Peyer's patch (tissue), 4 donors: Measurements from ENCODE around the gene KRTAP5-4. TPM values are rescaled to one million over a fixed set of nuclear protein-coding genes. Genes with fewer than 3 reads are reported as not detected.
A peak's percentile ranks its signal among the peaks of the same experiment; 100 is the strongest.
"Not testable (repeated sequence)": the region's sequence is repeated elsewhere in the genome, so short reads cannot be mapped to it uniquely, and the experiment has no call there.

Experiments used
- DNase-seq, 3 donors: peaks; one replicate each; pipeline ENCODE4 v3.0.0-alpha.2; 2017 to 2019
- H3K27ac ChIP-seq, 4 donors: fragments of 200-600 bp; sonication (generic); one replicate each; pipeline ENCODE4 v1.5.1; 2016 to 2019
- H3K27me3 ChIP-seq, 2 donors: fragments of 200-600 bp; sonication (generic); one replicate each; pipeline ENCODE4 v1.5.1; 2019
- H3K36me3 ChIP-seq, 3 donors: fragments of 200-600 bp; sonication (generic); one replicate each; pipeline ENCODE4 v1.5.1; 2016 to 2019
- H3K4me1 ChIP-seq, 4 donors: fragments of 200-600 bp; sonication (generic); one replicate each; pipeline ENCODE4 v1.5.1; 2016 to 2019
- H3K4me3 ChIP-seq, 4 donors: fragments of 200-600 bp; sonication (generic); 1 replicate in 3 of 4; 2 replicates in 1 of 4; pipeline ENCODE4 v1.5.1; 2016 to 2019; ENCODE audit warnings: mild to moderate bottlenecking in 1 of 4
- H3K9me3 ChIP-seq, 4 donors: fragments of 200-600 bp; sonication (generic); one replicate each; pipeline ENCODE4 v1.5.1; 2016 to 2019; ENCODE audit warnings: mild to moderate bottlenecking in 1 of 4
- POLR2A ChIP-seq, 2 donors: fragments of 450-650 bp; IDR thresholded peaks; one replicate each; pipeline ENCODE4 v1.5.1; 2017; ENCODE audit warnings: antibody characterized with exemption in 2 of 2, mild to moderate bottlenecking in 2 of 2, moderate library complexity in 2 of 2
- total RNA-seq, 4 donors: library from RNA; depleted of rRNA; stranded (reverse); fragments of >200 nt; gene quantifications; one replicate each; pipeline ENCODE4 v1.1.0, GENCODE V29; 2016
- TF ChIP-seq, protein P1 (sequence below), 6 experiments: fragments of 450-650 bp in 4 of 6; fragments of 200-600 bp in 2 of 6; sonication (generic) in 1 of 6; IDR thresholded peaks; one replicate each; pipeline ENCODE4 v1.5.1; 2017 to 2019; ENCODE audit warnings: antibody characterized with exemption in 6 of 6, mild to moderate bottlenecking in 3 of 6, moderate library complexity in 1 of 6

Gene KRTAP5-4, protein sequence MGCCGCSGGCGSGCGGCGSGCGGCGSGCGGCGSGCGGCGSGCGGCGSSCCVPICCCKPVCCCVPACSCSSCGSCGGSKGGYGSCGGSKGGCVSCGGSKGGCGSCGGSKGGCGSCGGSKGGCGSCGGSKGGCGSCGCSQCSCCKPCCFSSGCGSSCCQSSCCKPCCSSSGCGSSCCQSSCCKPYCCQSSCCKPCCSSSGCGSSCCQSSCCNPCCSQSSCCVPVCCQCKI
- not detected for total RNA-seq

DNA sequence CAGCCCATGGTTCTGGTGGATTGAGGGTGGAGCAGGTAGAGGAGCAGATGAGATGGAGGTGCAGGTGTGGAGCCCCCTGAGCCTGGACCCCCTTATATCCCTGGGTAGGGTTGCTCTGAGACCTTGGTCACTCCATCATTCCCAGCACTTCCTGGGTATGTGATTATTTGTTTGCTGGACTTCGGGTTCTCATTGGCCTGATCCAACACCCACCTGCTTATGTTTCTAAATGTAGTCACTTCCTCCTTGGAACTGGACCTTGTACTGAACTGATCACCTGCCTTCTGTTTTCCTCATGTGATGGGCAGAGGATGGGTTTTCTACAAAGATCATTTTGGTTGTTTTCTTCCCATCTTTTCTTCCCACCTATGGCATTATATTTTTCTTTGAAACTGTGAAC lies at the start of gene KRTAP5-4:
Gene KRTAP5-4, minus strand, starts transcription at position 53 of the 400 bp plus-strand sequence. Its CDS starts 45 bp downstream, at position 8.
- no peaks in the 10 kb centered on the region for H3K4me1 ChIP-seq
- H3K4me3 ChIP-seq = no peak within 1 kb of the TSS
- no peak for TF ChIP-seq POLR2A (IDR thresholded peaks at IDR 0.05)
- TF ChIP-seq, protein P1, sequence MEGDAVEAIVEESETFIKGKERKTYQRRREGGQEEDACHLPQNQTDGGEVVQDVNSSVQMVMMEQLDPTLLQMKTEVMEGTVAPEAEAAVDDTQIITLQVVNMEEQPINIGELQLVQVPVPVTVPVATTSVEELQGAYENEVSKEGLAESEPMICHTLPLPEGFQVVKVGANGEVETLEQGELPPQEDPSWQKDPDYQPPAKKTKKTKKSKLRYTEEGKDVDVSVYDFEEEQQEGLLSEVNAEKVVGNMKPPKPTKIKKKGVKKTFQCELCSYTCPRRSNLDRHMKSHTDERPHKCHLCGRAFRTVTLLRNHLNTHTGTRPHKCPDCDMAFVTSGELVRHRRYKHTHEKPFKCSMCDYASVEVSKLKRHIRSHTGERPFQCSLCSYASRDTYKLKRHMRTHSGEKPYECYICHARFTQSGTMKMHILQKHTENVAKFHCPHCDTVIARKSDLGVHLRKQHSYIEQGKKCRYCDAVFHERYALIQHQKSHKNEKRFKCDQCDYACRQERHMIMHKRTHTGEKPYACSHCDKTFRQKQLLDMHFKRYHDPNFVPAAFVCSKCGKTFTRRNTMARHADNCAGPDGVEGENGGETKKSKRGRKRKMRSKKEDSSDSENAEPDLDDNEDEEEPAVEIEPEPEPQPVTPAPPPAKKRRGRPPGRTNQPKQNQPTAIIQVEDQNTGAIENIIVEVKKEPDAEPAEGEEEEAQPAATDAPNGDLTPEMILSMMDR (IDR thresholded peaks at IDR 0.05) = no peak
- no peak within 1 kb of the TSS for H3K27ac ChIP-seq
- H3K9me3 ChIP-seq = no peaks in the 10 kb centered on the region
- H3K27me3 ChIP-seq = no peaks in the 10 kb centered on the region
- H3K36me3 ChIP-seq = no peaks in the 10 kb centered on the region
- peak in 1 of 3 donors; percentile 23 for DNase-seq

DNA sequence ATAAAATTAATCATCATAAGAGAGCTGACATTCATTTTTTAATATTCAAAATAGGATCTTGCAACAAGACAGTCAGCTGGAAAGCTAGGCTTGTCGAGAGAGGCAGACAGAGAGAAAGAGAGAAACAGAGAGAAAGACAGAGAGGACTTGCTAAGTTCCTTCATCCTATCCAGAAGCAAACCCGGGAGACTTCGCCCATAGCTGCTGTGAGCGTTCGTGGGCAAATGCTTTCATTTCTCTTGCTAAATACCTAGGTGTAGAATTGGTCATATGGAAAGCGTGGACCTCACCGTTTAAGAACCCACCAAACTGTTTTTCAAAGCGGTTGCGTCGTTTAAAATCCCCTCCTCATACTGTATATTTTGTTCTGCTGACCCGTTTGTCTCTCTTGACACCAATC lies 49.7 kb upstream of the KRTAP5-4 start:
- H3K4me1 ChIP-seq = no peaks in the 10 kb centered on the region
- DNase-seq = peak in 1 of 3 donors; percentile 22
- H3K4me3 ChIP-seq = no peak overlapping the region
- H3K27ac ChIP-seq = no peak overlapping the region
- no peaks in the 10 kb centered on the region for H3K27me3 ChIP-seq
- TF ChIP-seq, protein P1 (IDR thresholded peaks at IDR 0.05) = no peak
- TF ChIP-seq POLR2A (IDR thresholded peaks at IDR 0.05) = no peak
- no peaks in the 10 kb centered on the region for H3K36me3 ChIP-seq
- H3K9me3 ChIP-seq = no peaks in the 10 kb centered on the region

DNA sequence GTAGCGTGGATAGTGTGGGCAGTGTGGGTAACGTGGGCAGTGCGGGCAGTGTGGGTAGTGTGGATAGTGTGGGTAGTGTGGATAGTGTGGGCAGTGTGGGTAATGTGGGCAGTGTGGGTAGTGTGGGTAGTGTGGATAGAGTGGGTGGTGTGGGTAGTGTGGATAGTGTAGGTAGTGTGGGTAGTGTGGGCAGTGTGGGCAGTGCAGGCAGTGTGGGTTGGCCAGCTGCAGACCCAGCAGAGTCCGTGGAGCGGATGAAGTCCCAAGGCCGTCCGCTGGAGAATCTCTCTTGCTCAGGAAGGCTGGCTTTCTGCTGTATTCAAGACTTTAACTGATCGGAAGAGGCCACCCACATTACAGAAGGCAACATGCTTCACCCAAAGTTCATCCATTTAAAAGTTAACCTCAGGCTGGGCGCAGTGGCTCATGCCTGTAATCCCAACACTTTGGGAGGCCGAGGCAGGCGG lies 49.0 kb upstream of the KRTAP5-4 start:
- TF ChIP-seq, protein P1 (IDR thresholded peaks at IDR 0.05) = no peak
- no peaks in the 10 kb centered on the region for H3K36me3 ChIP-seq
- peak in 2 of 3 donors; percentile 10 to 24 for DNase-seq
- H3K27ac ChIP-seq = no peak overlapping the region
- H3K27me3 ChIP-seq = no peaks in the 10 kb centered on the region
- H3K9me3 ChIP-seq = no peaks in the 10 kb centered on the region
- H3K4me1 ChIP-seq = no peaks in the 10 kb centered on the region
- H3K4me3 ChIP-seq = no peak overlapping the region

DNA sequence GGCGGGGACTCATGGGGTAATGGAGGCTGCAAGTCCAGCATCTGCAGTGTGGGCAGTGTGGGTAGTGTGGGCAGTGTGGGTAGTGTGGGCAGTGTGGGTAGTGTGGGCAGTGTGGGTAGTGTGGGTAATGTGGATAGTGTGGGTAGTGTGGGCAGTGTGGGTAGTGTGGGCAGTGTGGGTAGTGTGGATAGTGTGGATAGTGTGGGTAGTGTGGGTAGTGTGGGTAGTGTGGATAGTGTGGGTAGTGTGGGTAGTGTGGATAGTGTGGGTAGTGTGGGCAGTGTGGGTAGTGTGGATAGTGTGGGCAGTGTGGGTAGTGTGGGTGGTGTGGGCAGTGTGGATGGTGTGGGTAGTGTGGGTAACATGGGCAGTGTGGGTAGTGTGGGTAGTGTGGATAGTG lies 48.5 kb upstream of the KRTAP5-4 start:
- H3K9me3 ChIP-seq, H3K36me3 ChIP-seq, H3K4me3 ChIP-seq, H3K27ac ChIP-seq, H3K27me3 ChIP-seq, H3K4me1 ChIP-seq: not testable (repeated sequence)
- DNase-seq = peak in 1 of 3 donors; percentile 17

DNA sequence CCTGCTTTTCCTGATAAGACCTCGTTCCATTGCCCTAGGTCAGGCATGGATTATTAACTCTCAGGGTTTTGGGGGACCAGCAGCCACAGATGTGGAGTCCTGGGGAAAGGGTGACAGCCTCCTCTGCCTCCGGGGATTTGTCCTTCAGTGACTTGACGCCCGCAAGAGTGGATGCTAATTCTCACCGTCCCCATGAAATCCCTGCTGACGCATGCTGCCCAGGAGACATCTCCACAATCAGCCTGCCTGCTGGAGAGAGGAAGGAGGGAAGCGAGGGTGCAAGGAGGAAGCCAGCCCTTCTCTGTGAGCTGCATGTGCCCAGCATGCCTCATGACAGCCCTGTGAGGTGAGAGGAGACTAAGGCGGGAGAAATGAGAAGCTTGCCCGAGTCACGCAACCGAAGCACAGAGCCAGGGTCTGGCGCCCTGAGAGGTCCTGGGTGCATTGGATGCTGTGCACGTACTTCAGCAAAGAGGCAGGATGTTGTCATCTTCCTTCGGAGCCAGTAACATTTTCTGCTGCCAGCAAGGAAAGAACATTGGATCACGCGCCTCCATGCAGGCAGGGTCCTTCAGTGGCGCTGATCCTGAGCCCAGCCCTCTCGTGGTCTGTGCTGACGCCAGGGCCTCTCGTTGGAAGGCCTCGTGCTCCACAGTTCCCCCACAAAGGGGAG lies 47.7 kb upstream of the KRTAP5-4 start:
- peak in 1 of 3 donors; percentile 37 for DNase-seq
- Histone ChIP-seq H3K27me3 (no peaks in the 10 kb centered on the region), H3K4me1 (no peaks in the 10 kb centered on the region), H3K4me3 (no peak overlapping the region), H3K36me3 (no peaks in the 10 kb centered on the region), H3K9me3 (no peaks in the 10 kb centered on the region), H3K27ac (no peak overlapping the region)
- TF ChIP-seq, protein P1 (IDR thresholded peaks at IDR 0.05) = no peak
- no peak for TF ChIP-seq POLR2A (IDR thresholded peaks at IDR 0.05)

DNA sequence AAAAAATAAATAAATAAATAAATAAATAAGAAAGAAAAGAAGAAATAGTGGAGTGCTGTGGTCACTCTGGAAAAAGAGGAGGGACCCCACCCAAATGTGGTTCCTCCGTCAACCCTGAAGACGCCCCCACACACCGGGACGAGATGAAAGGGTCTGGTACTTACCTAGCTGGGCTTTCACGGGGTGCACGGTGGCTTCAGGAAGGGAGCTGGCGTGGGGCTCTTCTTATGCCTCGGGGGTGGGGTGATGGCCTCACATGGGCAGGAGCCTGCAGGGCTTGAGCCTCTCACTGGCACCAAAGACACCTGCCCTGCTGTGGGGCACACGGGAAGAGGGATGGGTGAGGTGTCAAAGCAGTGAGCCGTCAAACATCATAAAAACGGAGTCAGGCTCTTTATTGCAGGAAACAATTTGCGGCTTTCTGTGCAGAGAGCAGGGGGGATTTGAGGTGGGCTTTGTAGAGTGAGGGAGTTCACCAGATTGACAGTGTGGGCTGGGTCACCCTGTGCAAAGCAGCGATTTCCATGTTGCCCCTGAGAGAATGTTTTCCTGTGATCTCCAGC lies 47.1 kb upstream of the KRTAP5-4 start:
- no peak overlapping the region for H3K4me3 ChIP-seq
- H3K27me3 ChIP-seq = no peaks in the 10 kb centered on the region
- no peaks in the 10 kb centered on the region for H3K9me3 ChIP-seq
- TF ChIP-seq, protein P1 (IDR thresholded peaks at IDR 0.05) = no peak
- no peak for TF ChIP-seq POLR2A (IDR thresholded peaks at IDR 0.05)
- peak in 1 of 3 donors; percentile 29 for DNase-seq
- H3K36me3 ChIP-seq = no peaks in the 10 kb centered on the region
- no peak overlapping the region for H3K27ac ChIP-seq
- no peaks in the 10 kb centered on the region for H3K4me1 ChIP-seq
